Lower lobe of right lung (tissue), 2 donors: ENCODE results near the gene SMC1A. TPM values are rescaled to one million over a fixed set of nuclear protein-coding genes. Genes with fewer than 3 reads are reported as not detected.

ENCODE experiments used
- ATAC-seq, 2 donors: fragments of 200-7000 bp; cut with Tn5 transposase; one replicate each; pipeline ENCODE4 v1.9.1; 2020 to 2022; ENCODE audit warnings: mild to moderate bottlenecking in 2 of 2, moderate library complexity in 2 of 2
- DNase-seq: peaks from one replicate; pipeline ENCODE4 v3.0.0-alpha.2; 2020
- H3K27ac ChIP-seq: fragments of 200-600 bp; one replicate; pipeline ENCODE4 v1.8.0; 2022
- H3K27me3 ChIP-seq: fragments of 200-600 bp; one replicate; pipeline ENCODE4 v1.8.0; 2022; ENCODE audit warnings: low read depth
- H3K36me3 ChIP-seq: fragments of 200-600 bp; one replicate; pipeline ENCODE4 v1.8.0; 2022; ENCODE audit warnings: mild to moderate bottlenecking
- H3K4me1 ChIP-seq: fragments of 200-600 bp; one replicate; pipeline ENCODE4 v1.8.0; 2022
- H3K4me3 ChIP-seq: fragments of 200-600 bp; one replicate; pipeline ENCODE4 v1.8.0; 2022; ENCODE audit warnings: mild to moderate bottlenecking
- H3K9me3 ChIP-seq: fragments of 200-600 bp; one replicate; pipeline ENCODE4 v1.8.0; 2022
- CTCF ChIP-seq: fragments of 200-600 bp; IDR thresholded peaks from one replicate; pipeline ENCODE4 v1.8.0; 2022; ENCODE audit warnings: antibody characterized with exemption, mild to moderate bottlenecking
- intact Hi-C: fragments of 100-400 bp; cut with DNase I; formaldehyde crosslinking; loops from one replicate; pipeline ENCODE4 v1.11.0; 2022
- total RNA-seq: library from RNA; stranded (reverse); fragmentation: NEBNext Ultra II Directional; extraction: Animal tissue kit (Norgen Biotek cat#: 25700); gene quantifications from one replicate; pipeline ENCODE4 v1.2.1, GENCODE V29; 2021
- donor health status: DM: no; HTN: yes; CAD: no; lungs with severe emphysema.

Gene SMC1A
- total RNA-seq, 1 donor from 2014 or later, result 52.0 TPM

DNA sequence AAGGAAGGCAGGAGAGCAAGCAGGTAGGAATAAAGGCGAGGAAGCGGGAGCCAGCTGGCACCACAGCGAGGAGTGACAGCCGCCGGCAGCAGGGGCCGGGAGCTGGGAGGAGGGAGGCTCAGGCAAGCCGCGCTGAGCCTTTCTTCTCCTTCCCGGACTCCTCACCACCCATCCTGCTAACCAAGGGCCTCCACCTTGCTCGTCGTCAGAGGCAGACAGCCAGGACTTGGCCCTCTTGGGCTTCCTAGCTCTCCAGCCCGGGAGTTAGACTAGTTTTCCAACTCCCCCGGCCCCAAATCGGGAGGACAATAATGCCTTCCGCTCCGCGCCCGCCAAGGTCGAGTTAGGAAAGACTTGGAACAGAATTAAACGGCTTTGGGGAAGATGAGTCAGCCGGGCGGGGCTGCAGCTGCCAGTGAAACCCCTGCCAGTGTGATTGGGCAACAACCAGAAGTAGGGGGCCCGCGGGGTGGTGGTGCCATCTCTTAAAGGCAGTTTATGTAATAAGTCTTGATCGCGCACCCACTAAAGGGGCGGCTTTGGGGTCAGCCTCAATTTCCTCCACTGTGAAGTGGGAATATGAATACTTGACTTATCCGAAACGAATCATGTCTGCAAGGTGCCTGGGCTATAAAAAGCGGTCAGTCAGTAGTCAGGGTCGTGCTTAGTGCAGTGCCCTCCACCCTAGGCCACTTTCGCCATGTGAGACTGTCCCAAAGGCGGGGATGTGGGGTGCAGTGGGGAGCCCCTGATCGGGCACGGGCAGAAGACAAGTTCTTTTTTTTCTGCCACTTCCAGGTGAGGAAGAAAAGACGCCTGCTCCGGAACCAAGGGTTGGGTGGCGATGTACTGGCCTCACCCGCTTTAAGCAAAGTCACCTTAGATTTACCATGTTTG lies 18.4 kb upstream of the SMC1A start:
- H3K27ac ChIP-seq, result peak overlapping the region; percentile 73
- H3K27me3 ChIP-seq, result no peaks in the 10 kb centered on the region
- intact Hi-C loops, result no loop called here
- peaks cover 12% of the 10 kb centered on the region for H3K4me1 ChIP-seq
- ATAC-seq, result peak; percentile 65 to 75
- H3K9me3 ChIP-seq, result no peaks in the 10 kb centered on the region
- peak overlapping the region; percentile 48 for H3K4me3 ChIP-seq
- TF ChIP-seq CTCF, result no peak
- no peaks in the 10 kb centered on the region for H3K36me3 ChIP-seq
- DNase-seq, result peak; percentile 63

DNA sequence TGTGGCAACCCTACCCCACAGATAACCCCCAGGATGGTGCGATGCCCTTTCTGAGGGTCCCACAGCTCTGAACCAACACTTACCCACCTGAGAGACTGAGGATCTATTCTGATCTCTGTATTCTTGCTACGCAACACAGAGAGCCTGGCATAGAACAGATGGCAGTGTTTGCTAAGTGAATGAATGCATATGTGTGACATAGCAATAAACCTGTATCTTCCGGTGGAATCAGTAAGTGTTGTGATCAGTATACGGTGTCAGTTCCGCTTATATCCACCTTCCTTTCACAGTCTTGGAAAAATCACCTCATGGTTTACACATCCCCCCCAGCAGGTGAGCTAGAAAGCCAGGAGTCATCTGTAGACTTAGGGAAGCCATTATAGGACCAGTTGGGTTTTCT lies 17.6 kb upstream of the SMC1A start:
- H3K36me3 ChIP-seq, result no peaks in the 10 kb centered on the region
- no peak for TF ChIP-seq CTCF
- no peak overlapping the region for H3K4me3 ChIP-seq
- H3K27me3 ChIP-seq, result no peaks in the 10 kb centered on the region
- peaks cover 12% of the 10 kb centered on the region for H3K4me1 ChIP-seq
- intact Hi-C loops, result no loop called here
- ATAC-seq (no peak), DNase-seq (no peak)
- H3K9me3 ChIP-seq, result no peaks in the 10 kb centered on the region
- H3K27ac ChIP-seq, result peak overlapping the region; percentile 73

DNA sequence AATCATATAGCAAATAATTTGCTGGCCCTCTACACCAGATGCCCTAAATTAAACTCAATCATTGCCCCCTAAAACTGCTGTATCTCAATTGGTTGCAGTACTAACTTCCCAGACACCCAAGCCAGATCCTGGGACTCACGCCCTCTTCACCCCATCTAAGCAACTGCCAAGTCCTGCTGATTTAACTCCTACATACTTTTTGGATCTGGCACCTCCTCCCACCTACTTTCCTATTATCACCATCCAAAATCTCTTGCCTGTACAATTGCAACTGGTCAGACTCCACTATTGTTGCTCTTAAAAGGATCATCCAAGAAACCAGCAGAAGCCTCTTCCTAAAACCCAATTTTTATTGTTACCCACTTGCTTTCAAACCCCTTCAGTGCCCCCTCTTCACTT lies 16.4 kb upstream of the SMC1A start:
- peaks cover 17% of the 10 kb centered on the region for H3K4me1 ChIP-seq
- H3K27ac ChIP-seq, result no peak overlapping the region
- no peak for TF ChIP-seq CTCF
- no peaks in the 10 kb centered on the region for H3K27me3 ChIP-seq
- no peak for ATAC-seq
- DNase-seq, result no peak
- H3K36me3 ChIP-seq, result no peaks in the 10 kb centered on the region
- H3K9me3 ChIP-seq, result no peaks in the 10 kb centered on the region
- intact Hi-C loops, result no loop called here
- no peak overlapping the region for H3K4me3 ChIP-seq

- intact Hi-C loops, result no loop called here
- DNase-seq, result no peak
- Histone ChIP-seq H3K36me3 (no peaks in the 10 kb centered on the region), H3K4me1 (peaks cover 21% of the 10 kb centered on the region), H3K9me3 (no peaks in the 10 kb centered on the region), H3K27ac (no peak overlapping the region), H3K27me3 (no peaks in the 10 kb centered on the region), H3K4me3 (no peak overlapping the region)
- TF ChIP-seq CTCF, result no peak
- no peak for ATAC-seq
Observed at GRCh38 chrX:53438174-53438831, 15.8 kb upstream of the SMC1A start.

DNA sequence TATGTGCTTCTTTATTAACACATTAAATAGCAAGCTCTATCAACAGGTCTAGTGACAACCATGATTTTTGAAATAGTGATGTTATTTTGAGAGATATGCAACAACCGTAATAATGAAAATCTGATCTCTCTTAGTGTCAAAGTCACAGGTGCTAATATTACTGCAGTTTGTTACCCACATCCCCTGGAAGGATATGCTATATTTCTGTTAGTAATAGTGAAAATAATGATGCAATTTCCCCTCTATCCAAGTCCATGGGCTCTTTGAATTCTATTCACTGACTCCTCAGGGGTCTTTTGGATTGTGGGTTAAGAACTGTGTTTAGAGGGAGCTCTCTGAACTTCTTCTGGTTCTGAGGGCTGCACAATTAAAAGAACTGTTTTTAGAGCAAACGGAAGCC lies 14.8 kb upstream of the SMC1A start:
- no peak for TF ChIP-seq CTCF
- Histone ChIP-seq H3K36me3 (peaks cover 2% of the 10 kb centered on the region), H3K27me3 (no peaks in the 10 kb centered on the region), H3K4me1 (peaks cover 26% of the 10 kb centered on the region), H3K27ac (no peak overlapping the region), H3K4me3 (no peak overlapping the region), H3K9me3 (no peaks in the 10 kb centered on the region)
- no peak for DNase-seq
- intact Hi-C loops, result no loop called here
- no peak for ATAC-seq
